ENCODE measurements around the gene SLFN11.

- TF ChIP-seq POLR2AphosphoS5 (IDR thresholded peaks at IDR 0.05; ENCODE audit: low read depth, low read length), result no peak
- TF ChIP-seq REST (IDR thresholded peaks at IDR 0.05; ENCODE audit: insufficient read depth in 1 of 2, low read depth in 2 of 2, low read length in 2 of 2), result no peak
Measured at GRCh38 chr17:35377706-35378105, 4.3 kb upstream of the SLFN11 start.

Data from PFSK-1 (cell line).